RCC 7860 (cell line): ENCODE data around the gene PCBP3.
"Not testable (repeated sequence)": the region's sequence is repeated elsewhere in the genome, so short reads cannot be mapped to it uniquely, and the experiment has no call there.

Experiments used
- DNase-seq: peaks from one replicate; pipeline ENCODE4 v3.0.0-alpha.2; 2015; ENCODE audit warnings: low spot score
- FAIRE-seq: peaks from 2 replicates; lab custom pipeline; 2012; peaks lifted over from hg19 to GRCh38; lab: Jason Lieb, UNC

PCBP3 gene

DNA sequence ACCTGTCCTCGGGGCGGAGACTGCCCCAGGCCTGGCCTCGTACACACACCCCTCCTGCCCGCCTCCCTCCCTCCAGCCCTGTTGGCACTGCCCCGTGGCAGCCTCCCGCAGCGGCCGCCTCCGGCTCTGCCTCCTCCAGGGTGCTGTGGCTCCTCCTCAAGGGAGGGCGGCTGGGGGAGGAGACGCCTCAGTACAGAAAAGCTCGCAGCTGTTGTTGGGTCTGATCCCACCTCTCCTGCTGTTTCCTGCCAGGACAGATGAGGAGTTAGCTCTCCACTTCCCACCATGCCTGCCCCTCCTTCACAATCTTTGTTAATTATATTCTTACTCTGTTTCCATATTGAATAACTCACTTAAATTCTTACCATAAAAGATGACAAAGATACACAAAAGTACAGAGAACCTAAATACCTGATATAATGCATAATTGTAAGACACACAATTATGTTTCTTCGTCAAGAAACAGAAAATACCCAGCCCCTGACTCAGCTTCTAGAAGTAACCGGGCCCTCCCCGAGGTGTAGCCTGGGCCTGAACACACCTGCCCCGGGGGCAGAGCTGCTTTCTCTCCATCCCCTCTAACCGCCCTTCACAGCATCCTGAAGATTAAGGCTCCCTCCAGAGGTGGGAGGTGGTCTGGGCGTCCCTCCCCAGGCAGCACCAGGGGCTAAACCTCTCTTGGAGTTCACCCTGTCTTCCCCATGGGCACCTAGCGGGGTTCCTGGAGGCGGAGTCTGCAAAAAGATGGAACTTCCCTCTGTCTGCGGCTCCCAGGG lies 307.4 kb downstream of the PCBP3 start:
- DNase-seq (no peak), FAIRE-seq (no peak)

DNA sequence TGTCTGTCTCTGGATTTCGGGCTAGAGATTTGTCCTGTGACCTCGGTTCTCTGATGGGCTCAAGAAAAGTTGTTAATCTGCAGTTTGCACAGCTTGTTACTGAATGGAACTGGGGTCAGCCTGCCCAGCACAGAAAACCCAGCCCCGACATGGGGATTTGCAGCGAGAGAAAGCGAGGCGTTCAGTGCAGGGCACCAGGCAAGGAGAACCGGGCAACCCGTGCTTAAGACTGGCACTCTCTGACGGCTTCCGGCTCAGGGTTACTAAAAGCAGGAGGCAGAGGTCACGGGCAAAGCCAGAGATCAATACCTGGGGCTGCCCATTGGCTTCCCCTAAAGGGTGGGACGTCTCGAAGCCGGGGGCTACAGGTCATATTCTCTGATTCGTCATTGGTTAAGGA lies 308.2 kb downstream of the PCBP3 start:
- no peak for FAIRE-seq
- DNase-seq = no peak

DNA sequence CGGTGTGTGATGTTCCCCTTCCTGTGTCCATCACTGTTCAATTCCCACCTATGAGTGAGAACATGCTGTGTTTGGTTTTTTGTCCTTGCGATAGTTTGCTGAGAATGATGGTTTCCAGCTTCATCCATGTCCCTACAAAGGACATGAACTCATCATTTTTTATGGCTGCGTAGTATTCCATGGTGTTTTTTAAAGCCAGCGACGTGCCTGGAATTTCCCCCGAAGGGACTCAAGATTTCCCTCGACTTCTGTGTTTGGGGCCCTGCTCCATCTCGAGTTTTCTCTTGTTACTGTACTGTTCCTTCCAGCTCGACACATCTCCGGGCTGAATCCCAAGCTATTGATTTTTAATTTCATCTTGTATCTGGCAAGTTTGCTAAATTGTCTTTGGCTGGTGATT lies 309.0 kb downstream of the PCBP3 start:
- not testable (repeated sequence) for DNase-seq, FAIRE-seq

DNA sequence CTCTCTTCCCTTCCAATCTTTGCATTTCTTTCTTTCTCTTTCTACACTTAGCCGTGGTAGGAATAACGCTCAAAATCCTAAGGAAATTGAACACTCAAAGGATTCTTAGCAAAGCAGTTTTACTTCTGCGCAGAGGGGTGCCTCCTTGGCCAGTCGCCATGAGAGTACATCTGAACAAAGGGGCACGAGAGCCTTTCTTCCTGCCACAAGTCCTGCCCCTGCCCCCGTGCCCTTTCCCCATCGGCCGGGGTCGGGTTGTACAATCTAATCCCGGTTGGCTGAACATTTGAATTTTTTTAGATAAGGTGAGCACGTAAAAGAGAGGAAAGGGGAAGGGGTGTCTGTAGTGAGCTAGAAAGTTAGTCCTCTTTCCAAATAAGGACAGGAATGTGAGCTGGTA lies 309.4 kb downstream of the PCBP3 start:
- DNase-seq = no peak
- FAIRE-seq = no peak

DNA sequence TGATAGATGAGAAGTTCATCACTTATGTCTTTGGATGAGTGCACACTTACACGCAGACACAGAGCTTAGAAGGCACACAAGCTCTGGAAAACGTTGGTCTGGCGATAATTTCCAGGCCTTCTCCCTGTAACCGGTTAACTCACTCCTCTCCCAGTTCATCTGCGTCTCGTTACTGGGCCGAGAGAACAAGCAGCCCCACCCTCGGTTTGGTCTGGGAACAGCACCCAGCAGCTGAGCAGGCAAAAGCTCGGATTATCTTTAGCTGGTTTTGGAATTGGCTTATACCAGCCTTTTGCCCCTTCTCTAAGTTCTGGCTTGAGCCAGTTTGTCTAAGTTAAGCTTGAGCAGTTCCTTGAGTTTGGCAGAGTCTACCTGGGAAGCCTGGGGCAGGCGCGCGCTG lies 310.7 kb downstream of the PCBP3 start:
- no peak for DNase-seq

DNA sequence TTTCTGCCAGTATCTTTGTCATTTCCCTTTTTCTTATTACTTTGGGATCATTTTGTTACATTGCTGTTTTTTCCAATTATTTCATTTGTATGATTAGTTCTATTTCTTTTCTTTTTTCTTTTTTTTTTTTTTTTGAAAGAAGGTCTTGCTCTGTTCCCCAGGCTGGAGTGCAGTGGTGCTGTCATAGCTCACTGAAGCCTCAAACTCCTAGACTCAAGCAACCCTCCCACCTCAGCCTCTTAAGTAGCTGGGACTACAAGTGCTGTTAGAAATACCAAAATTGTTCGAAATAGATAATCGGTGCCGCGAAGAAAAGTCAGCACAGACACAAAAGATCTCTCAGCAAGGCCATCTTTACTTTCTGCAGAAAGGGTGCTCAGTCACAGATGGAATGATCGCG lies 311.4 kb downstream of the PCBP3 start:
- DNase-seq (no peak), FAIRE-seq (no peak)

More for the DNA sequence above, 310.7 kb downstream of the PCBP3 start:
- no peak for FAIRE-seq

DNA sequence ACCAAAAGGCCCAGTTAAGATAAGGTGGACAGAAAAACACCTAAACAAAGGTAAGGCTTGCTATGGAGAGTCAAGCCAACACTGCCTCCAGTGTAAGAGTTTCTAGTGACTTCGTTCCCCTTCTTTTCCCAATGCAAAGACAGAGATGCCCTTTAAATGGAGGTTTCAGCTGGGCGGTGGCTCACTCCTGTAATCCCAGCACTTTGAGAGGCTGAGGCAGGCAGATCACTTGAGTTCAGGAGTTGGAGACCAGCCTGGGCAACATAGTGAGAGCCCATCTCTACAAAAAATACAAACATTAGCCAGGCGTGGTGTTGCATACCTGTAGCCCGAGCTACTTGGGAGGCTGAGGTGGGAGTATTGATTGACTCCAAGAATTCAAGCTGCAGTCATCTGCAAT lies 314.0 kb downstream of the PCBP3 start:
- no peak for FAIRE-seq
- DNase-seq = no peak

DNA sequence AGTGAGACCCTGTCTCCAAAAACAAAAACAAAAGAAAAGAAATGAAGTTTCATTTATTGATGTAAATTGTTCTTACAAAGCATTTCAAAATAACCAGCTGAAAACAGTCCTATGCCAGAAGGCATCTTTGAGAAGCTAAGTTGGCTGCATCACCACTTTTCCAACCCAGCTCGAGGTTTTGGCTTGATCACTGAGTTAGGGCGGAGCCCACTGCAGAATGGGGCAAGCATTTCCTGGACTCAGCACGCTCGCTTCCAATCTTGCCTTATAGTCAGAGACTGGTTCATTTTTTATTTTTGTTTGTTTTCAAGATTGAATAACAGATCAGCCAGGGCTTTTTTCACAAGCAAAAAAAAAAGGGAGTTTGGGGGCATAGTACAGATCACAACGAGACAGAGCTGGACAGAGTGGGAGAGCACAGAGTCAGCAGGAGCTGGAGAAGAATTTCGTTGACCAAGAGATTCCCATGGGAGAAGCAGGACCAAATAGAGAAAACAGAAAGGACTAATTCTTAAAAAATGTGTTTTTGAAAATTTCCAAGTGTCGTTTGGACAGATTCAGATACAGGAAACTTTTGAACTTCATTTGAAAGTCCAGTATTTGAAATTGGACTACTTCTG lies 314.6 kb downstream of the PCBP3 start:
- FAIRE-seq (no peak), DNase-seq (no peak)

DNA sequence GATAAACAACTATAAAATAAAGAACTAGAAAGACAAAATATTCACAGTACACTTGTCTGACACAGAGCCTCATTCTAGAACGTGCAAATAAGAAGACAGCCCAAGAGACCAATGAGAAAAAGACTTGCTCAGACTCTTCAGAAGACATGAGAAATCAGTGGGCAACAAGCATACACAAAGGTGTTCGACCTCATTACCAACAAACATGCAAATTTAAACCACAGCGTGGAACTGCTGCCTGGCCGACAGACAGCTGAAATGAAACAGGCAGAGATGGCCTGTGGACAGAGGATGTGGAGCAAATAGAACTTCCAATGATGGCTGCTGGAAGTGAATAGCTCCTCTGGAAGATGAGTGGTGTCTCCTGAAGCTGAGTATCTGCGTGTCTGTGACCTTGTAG lies 315.7 kb downstream of the PCBP3 start:
- FAIRE-seq (no peak), DNase-seq (no peak)

DNA sequence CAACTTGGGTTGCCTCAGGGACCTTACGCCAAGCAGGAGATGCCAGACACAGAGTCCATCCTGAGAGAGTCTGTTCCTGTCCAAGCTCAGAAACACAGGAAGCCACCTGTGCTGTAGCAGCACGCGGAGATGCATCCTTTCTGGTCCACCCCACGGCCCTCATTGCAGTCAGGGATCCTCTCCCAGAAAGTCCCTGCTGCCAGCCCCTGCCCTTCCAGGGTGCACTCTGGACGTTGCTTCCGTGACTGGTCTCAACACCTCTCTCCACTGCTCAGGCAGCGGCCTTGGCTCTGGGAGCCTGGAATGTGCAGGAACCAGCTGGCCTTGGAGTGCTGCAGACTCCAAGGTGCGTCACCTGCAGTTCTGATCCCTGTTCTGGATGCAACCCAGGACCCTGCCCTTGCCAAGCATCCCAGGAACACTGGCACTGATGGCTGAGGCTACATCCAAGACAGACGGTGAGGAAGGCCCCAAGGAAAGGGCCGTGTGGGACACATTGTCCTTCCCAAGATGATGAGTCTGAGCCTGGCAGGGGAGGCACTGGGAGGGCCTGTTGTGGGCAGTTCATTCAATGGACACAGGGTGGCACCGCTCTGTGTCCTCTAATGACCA lies 316.4 kb downstream of the PCBP3 start:
- DNase-seq (no peak), FAIRE-seq (no peak)

DNA sequence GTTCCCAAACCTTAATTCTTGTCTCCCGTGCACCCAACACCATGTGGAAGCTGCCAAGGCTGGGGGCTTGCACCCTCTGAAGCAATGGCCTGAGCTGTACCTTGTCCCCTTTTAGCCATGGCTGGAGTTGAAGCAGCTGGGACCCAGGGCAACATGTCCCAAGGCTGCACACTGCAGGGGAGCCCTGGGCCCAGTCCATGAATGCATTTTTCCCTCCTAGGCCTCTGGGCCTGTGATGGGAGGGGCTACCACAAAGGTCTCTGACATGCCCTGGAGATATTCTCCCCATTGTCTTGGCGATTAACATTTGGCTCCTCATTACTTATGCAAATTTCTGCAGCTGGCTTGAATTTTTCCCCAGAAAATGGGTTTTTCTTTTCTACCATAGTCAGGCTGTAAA lies 317.9 kb downstream of the PCBP3 start:
- not testable (repeated sequence) for FAIRE-seq, DNase-seq

DNA sequence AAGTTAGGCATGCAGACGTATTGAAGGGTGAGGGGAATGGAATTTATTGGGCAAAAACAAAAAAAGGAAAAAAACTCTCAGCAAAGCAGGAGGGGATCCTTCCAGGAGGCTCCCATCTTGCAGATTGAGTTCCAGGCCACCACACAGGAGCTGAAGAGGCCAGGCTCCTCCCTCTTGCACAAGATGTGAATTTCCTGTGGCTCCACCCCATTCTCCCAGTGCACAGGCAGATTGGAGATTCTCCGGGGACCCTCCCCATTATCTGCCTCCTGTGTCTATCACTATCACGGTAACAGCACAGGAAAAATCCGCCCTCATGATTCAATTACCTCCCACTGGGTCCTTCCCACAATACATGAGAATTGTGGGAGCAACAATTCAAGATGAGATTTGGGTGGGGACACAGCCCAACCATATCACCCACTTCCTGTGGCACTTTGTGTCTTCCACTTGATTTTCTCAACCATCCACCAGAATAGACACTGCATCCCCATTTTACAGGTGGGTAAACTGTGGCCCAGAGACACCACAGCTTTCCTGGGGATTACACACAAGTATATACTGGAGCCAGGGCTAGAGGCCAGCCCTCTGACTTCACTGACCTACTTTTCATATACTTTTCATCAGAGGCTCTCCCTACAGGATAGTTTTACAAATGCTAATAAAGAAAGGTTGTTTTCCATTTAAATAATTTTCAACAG lies 319.2 kb downstream of the PCBP3 start:
- no peak for FAIRE-seq
- DNase-seq = no peak

DNA sequence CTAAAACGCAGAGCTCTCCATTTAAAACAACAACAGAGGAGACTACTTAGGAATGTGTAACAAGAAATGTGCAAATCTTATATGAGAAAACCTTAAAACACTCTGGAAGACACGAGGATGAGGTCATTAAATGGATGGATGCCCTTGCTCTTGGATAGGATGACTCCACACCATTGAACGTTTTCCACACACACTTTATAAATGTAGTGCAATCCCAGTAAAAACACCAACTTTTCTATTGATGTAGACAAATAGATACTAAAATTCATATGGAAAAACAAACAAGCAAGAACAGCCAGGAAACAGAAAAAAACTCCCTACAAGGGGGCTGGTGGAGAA lies 319.7 kb downstream of the PCBP3 start:
- FAIRE-seq = no peak
- DNase-seq = no peak

DNA sequence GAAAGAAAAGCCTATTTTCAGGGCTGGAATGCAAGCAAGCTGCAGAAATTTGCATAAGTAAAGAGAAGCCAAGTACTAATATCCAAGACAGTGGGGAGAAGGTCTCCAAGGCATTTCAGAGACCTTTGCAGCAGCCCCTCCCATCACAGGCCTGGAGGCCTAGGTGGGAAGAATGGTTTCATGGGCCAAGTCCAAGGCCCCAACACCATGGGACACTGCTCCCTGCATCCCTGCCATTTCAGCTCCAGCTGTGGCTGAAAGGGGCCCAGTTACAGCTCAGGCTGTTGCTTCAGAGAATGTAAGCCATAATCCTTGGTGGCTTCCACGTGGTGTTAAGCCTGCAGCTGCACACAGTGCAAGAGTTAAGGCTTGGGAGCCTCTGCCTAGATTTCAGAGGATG lies 321.1 kb downstream of the PCBP3 start:
- no peak for DNase-seq
- no peak for FAIRE-seq

DNA sequence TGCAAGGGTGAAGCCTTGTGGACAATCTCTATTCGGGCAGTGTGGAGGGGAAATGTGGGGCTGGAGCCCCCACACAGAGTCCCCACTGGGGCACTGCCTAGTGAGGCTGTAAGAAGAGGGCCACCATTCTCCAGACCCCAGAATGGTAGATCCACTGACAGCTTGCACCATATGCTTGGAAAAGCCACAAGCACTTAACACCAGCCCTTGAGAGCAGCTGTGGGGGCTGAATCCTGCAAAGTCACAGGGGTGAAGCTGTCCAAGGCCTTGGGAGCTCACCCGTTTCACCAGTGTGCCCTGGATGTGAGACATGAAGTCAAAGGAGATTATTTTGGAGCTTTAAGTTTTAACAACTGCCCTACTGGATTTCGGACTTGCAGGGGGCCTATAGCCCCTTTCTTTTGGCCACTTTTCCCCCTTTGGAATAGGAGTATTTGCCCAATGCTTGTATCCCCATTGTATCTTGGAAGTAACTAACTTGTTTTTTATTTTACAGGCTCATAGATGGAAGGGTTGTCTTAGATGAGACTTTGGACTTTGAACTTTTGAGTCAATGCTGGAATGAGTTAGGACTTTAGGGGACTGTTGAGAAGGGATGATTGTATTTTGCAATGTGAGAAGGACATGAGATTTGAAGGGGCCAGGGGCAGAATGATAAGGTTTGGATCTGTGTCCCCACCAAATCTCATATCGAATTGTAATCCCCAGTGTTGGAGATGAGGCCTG lies 321.7 kb downstream of the PCBP3 start:
- DNase-seq (no peak), FAIRE-seq (no peak)

DNA sequence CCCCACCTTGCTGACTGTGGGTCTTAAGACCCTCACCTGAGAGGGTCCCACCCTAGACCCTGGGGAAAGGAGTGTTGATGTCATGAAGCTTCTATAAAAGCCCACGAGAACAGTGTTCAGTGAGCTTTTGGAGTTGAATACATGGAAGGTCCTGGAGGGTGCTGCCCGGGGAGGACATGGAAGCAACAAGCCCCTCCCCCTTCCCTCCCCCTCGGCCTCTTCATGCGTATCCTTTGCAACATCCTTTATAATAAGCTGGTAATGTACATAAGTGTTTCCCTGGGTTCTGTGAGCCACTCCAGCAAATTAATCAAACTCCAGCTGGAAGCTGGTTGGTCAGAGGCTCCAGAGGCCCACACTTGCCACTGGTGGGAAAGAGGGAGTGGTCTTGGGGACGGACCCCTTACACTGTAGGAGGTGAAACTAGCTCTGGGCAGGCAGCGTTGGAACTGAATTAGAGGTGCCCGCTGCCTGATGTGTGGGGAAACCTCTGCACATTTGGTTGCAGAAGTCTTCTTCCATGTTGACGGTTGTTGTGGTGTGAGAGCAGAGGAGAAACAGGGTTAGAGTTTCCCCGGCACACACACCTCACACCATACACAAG lies 323.4 kb downstream of the PCBP3 start:
- DNase-seq (no peak), FAIRE-seq (no peak)

DNA sequence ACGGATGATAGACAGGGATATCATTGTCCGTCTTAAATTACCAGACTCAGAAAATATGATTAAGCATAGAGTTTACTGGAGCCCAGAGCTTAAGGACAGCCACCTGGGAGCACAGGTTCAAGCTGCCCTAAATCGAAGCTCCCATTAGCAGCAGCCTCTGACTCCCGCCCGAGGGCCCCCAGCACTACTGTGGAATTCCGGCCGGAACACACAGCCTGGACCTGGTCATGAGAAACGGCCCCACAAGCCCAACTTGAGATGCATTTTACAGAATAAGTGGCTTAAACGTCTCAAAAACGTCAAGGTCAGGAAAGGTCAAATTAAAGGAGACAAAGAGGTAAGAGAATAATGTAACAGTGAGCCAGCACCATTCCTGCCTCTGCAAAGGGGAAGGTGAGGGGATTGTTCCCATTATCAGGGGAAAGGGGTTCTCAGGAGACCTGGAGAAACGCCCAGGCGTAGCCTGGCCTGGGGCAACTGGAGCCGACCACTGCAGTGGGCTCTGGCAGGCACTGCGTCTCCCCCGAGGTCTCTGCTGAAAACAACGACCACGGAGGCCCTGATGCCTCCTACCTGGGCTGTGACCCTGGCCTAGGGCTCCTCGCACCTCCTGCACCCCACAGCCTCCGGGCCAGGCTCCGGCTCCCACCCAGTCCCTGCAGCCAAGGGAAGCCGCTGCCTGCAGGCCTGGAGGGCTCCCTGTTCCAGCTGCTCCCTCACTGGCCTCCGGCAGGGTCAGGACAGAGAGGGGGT lies 326.6 kb downstream of the PCBP3 start:
- no peak for FAIRE-seq

DNA sequence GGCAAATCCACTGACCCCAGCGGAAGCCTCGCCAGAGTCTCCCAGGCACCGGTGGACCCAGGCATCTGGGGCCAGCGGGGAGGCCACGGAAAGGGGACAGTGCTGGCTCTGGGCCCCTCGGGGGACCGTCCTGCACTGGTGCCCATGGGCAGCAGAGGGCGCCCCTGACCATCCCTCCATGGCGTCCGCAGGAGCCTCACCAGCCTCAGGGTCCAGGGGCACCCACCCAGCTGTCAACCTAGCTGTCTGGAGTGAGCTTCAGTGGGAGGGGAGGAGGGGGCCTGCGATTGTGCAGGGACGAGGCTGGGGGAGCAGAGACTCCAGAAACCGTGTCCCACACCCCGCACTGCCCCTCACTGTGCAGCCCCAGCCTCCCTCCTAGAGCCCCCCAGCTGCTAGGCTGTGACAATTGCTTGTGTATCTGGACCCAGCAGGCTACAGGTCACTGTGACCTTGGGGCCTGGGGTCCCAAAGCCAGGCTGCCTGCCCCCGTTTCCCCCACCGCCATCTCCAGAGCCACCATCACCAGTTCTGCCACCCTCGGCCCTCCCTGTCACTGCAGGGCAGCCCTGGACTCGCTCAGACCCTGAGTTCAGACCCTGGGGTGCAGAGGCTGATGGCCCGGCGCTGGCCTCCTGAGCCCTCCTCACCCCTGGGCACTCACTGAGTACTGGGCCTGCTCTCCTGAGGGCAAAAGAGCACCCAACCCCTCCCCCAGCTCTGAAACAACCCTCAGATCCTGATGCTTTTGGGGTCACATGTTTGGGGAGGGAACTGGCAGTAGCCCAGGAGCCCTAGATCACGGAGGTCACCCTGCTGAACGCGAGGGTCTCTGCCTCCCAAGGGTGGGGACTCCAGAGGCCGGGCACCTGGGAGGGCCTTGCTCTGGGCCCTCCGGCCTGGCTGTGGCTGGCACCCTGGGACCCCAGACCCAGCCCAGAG lies 327.4 kb downstream of the PCBP3 start:
- DNase-seq (no peak), FAIRE-seq (no peak)

More for the DNA sequence above, 326.6 kb downstream of the PCBP3 start:
- no peak for DNase-seq
